H1 (cell line): ENCODE measurements around the gene CDH8. TPM values are rescaled to one million over a fixed set of nuclear protein-coding genes. Genes with fewer than 3 reads are reported as not detected.

ENCODE experiments used
- CTCF ChIA-PET: fragments of 300-600 bp; sonication (Branson Sonifier 250); formaldehyde crosslinking; loops from one replicate; lab custom pipeline; 2021; ENCODE audit not compliant: partially characterized antibody; lab: Charles Lee
- POLR2A ChIA-PET: fragments of 300-600 bp; sonication (Branson Sonifier 250); formaldehyde crosslinking; loops from one replicate; lab custom pipeline; 2021; ENCODE audit warnings: inconsistent platforms; ENCODE audit not compliant: partially characterized antibody; lab: Charles Lee
- DNase-seq, 2 experiments: peaks; one replicate each; pipeline versions ENCODE4 v3.0.0 to v3.0.0-alpha.2; 2010 to 2022; ENCODE audit warnings: low spot score in 2 of 2, low read depth in 1 of 2, mixed read lengths in 1 of 2
- FAIRE-seq: peaks from 2 replicates; lab custom pipeline; 2011; peaks lifted over from hg19 to GRCh38; lab: Jason Lieb, UNC
- H2AFZ ChIP-seq: 2 replicates; pipeline ENCODE4 v1.8.1; 2012; ENCODE audit warnings: low read length, inconsistent platforms
- H2AK5ac ChIP-seq: 2 replicates; pipeline ENCODE4 v1.6.1; 2013; ENCODE audit warnings: low read depth, low read length
- H2BK120ac ChIP-seq: replicated peaks from 2 replicates; pipeline ENCODE3; 2013; ENCODE audit warnings: low read depth, low read length, inconsistent platforms
- H2BK12ac ChIP-seq: 2 replicates; pipeline ENCODE4 v1.6.1; 2013; ENCODE audit warnings: low read depth, low read length
- H2BK15ac ChIP-seq: 2 replicates; pipeline ENCODE4 v1.6.1; 2013; ENCODE audit warnings: low read length
- H2BK20ac ChIP-seq: 2 replicates; pipeline ENCODE4 v1.6.1; 2013; ENCODE audit warnings: low read length
- H2BK5ac ChIP-seq: 2 replicates; pipeline ENCODE4 v1.6.1; 2013; ENCODE audit warnings: low read depth, low read length
- H3K14ac ChIP-seq: 2 replicates; pipeline ENCODE4 v1.6.1; 2013; ENCODE audit warnings: inconsistent platforms; ENCODE audit not compliant: insufficient read length
- H3K18ac ChIP-seq: 2 replicates; pipeline ENCODE4 v1.6.1; 2013; ENCODE audit warnings: low read length; ENCODE audit errors: extremely low read depth
- H3K23ac ChIP-seq: 2 replicates; pipeline ENCODE4 v1.6.1; 2013; ENCODE audit warnings: inconsistent platforms; ENCODE audit not compliant: insufficient read length
- H3K23me2 ChIP-seq: 2 replicates; pipeline ENCODE4 v1.6.1; 2013; ENCODE audit warnings: low read depth, low read length
- H3K27ac ChIP-seq: 2 replicates; pipeline ENCODE4 v1.6.1; 2011; ENCODE audit warnings: low read depth, low read length, inconsistent platforms
- H3K27me3 ChIP-seq, 4 experiments: replicated peaks in 1 of 4; 1 replicate in 1 of 4; 2 replicates in 3 of 4; pipeline versions ENCODE4 v1.6.1 to v1.8.1; 2011 to 2013; ENCODE audit warnings: low read length in 3 of 4, mild to moderate bottlenecking in 3 of 4, inconsistent platforms in 2 of 4, mixed read lengths in 2 of 4, moderate library complexity in 1 of 4; ENCODE audit not compliant: control insufficient read depth in 3 of 4, insufficient read depth in 3 of 4; ENCODE audit errors: extremely low read depth in 1 of 4
- H3K36me3 ChIP-seq, 4 experiments: 2 replicates each; pipeline versions ENCODE4 v1.6.1 to v1.8.1; 2011 to 2013; ENCODE audit warnings: mild to moderate bottlenecking in 4 of 4, low read length in 3 of 4, moderate library complexity in 2 of 4, control low read depth in 1 of 4, inconsistent platforms in 1 of 4; ENCODE audit not compliant: insufficient read depth in 4 of 4, control insufficient read depth in 2 of 4
- H3K4ac ChIP-seq: replicated peaks from 2 replicates; pipeline ENCODE3; 2013; ENCODE audit warnings: low read length, low read depth, mixed read lengths, inconsistent platforms; ENCODE audit not compliant: insufficient read length
- H3K4me1 ChIP-seq, 4 experiments: replicated peaks in 1 of 4; 1 replicate in 1 of 4; 2 replicates in 3 of 4; pipeline versions ENCODE4 v1.6.1 to v1.8.1; 2011 to 2013; ENCODE audit warnings: low read length in 3 of 4, inconsistent platforms in 2 of 4, mixed read lengths in 1 of 4; ENCODE audit not compliant: insufficient read depth in 4 of 4, control insufficient read depth in 3 of 4
- H3K4me2 ChIP-seq, 2 experiments: 2 replicates each; pipeline versions ENCODE4 v1.6.1 to v1.8.1; 2011 to 2013; ENCODE audit warnings: low read depth in 2 of 2, low read length in 2 of 2, control low read depth in 1 of 2, inconsistent platforms in 1 of 2, mild to moderate bottlenecking in 1 of 2; ENCODE audit not compliant: insufficient read depth in 1 of 2
- H3K4me3 ChIP-seq, 4 experiments: fragments of 200-600, 300-600 bp in 1 of 4; sonication (generic), shearing (Covaris generic), sonication (Bioruptor Twin) in 1 of 4; 2 replicates each; pipeline versions ENCODE4 v1.5.1 to v1.8.1; 2011 to 2016; ENCODE audit warnings: low read length in 4 of 4, low read depth in 3 of 4, control low read depth in 2 of 4, inconsistent platforms in 2 of 4, mild to moderate bottlenecking in 2 of 4, mixed read lengths in 1 of 4, moderate library complexity in 1 of 4; ENCODE audit not compliant: insufficient read depth in 2 of 4; ENCODE audit errors: extremely low read depth in 1 of 4
- H3K56ac ChIP-seq: replicated peaks from 2 replicates; pipeline ENCODE3; 2013; ENCODE audit warnings: low read depth, mild to moderate bottlenecking, mixed read lengths, low read length, inconsistent platforms; ENCODE audit not compliant: insufficient read length
- H3K79me1 ChIP-seq: 2 replicates; pipeline ENCODE4 v1.6.1; 2013; ENCODE audit warnings: low read depth, low read length, control low read depth
- H3K79me2 ChIP-seq, 2 experiments: 2 replicates each; pipeline versions ENCODE4 v1.6.1 to v1.8.1; 2012 to 2013; ENCODE audit warnings: low read length in 2 of 2, mild to moderate bottlenecking in 2 of 2, inconsistent platforms in 1 of 2; ENCODE audit not compliant: insufficient read depth in 2 of 2, control insufficient read depth in 1 of 2
- H3K9ac ChIP-seq, 4 experiments: replicated peaks in 1 of 4; 1 replicate in 1 of 4; 2 replicates in 3 of 4; pipeline versions ENCODE4 v1.6.1 to v1.8.1; 2011 to 2013; ENCODE audit warnings: low read depth in 3 of 4, low read length in 3 of 4, control low read depth in 2 of 4, mild to moderate bottlenecking in 2 of 4, moderate library complexity in 2 of 4, inconsistent platforms in 1 of 4; ENCODE audit errors: extremely low read depth in 1 of 4
- H3K9me3 ChIP-seq, 2 experiments: 2 replicates each; pipeline versions ENCODE4 v1.6.1 to v1.8.1; 2012 to 2013; ENCODE audit warnings: mild to moderate bottlenecking in 2 of 2, moderate library complexity in 2 of 2, control low read depth in 1 of 2, inconsistent platforms in 1 of 2, low read depth in 1 of 2, low read length in 1 of 2, mixed read lengths in 1 of 2; ENCODE audit not compliant: insufficient read depth in 2 of 2
- H4K20me1 ChIP-seq, 2 experiments: replicated peaks in 1 of 2; 2 replicates each; pipeline versions ENCODE3 to v1.8.1; 2011 to 2013; ENCODE audit warnings: inconsistent platforms in 2 of 2, low read length in 2 of 2, mild to moderate bottlenecking in 1 of 2; ENCODE audit not compliant: insufficient read depth in 2 of 2, control insufficient read depth in 1 of 2
- H4K5ac ChIP-seq: 2 replicates; pipeline ENCODE4 v1.6.1; 2013; ENCODE audit warnings: low read length, low read depth, mixed read lengths, inconsistent platforms; ENCODE audit not compliant: insufficient read length
- H4K8ac ChIP-seq: 2 replicates; pipeline ENCODE4 v1.8.0; 2013; ENCODE audit warnings: mild to moderate bottlenecking, moderate library complexity, low read length, inconsistent platforms; ENCODE audit not compliant: insufficient read depth; ENCODE audit errors: extremely low read depth
- H4K91ac ChIP-seq: replicated peaks from 2 replicates; pipeline ENCODE3; 2013; ENCODE audit warnings: low read length, mixed read lengths, inconsistent platforms; ENCODE audit not compliant: insufficient read length
- ATF3 ChIP-seq: IDR thresholded peaks from 2 replicates; pipeline ENCODE4 v1.6.1; 2011; ENCODE audit warnings: low read depth, mild to moderate bottlenecking, low read length; ENCODE audit not compliant: insufficient read depth
- BRCA1 ChIP-seq: IDR thresholded peaks from 2 replicates; pipeline ENCODE4 v1.6.1; 2012; ENCODE audit warnings: low read depth, low read length, improper control_type of control experiment
- CEBPB ChIP-seq: IDR thresholded peaks from 2 replicates; pipeline ENCODE4 v1.6.1; 2012; ENCODE audit warnings: low read depth, low read length
- E2F6 ChIP-seq: IDR thresholded peaks from 2 replicates; pipeline ENCODE4 v1.6.1; 2012; ENCODE audit warnings: inconsistent platforms
- GTF2F1 ChIP-seq: IDR thresholded peaks from 2 replicates; pipeline ENCODE4 v1.6.1; 2012; ENCODE audit warnings: low read depth, low read length, improper control_type of control experiment, borderline replicate concordance
- JUN ChIP-seq: IDR thresholded peaks from 2 replicates; pipeline ENCODE4 v1.6.1; 2011; ENCODE audit warnings: low read depth, mild to moderate bottlenecking, improper control_type of control experiment, low read length
- JUND ChIP-seq: IDR thresholded peaks from 2 replicates; pipeline ENCODE4 v1.6.1; 2011; ENCODE audit warnings: mild to moderate bottlenecking, improper control_type of control experiment, low read length
- KDM1A ChIP-seq: fragments of 200-600, 300-600 bp; sonication (generic); IDR thresholded peaks from 2 replicates; pipeline ENCODE4 v1.7.1; 2016; ENCODE audit warnings: mild to moderate bottlenecking, low read length, borderline replicate concordance
- MAFK ChIP-seq: IDR thresholded peaks from 2 replicates; pipeline ENCODE4 v1.6.1; 2012; ENCODE audit warnings: low read depth, mild to moderate bottlenecking, improper control_type of control experiment, low read length
- NRF1 ChIP-seq: IDR thresholded peaks from 2 replicates; pipeline ENCODE4 v1.6.1; 2011; ENCODE audit warnings: mild to moderate bottlenecking, low read depth, low read length, improper control_type of control experiment
- SIN3A ChIP-seq, 2 experiments: IDR thresholded peaks in 1 of 2; conservative IDR thresholded peaks in 1 of 2; 2 replicates each; pipeline ENCODE4 v1.6.1; 2011 to 2012; ENCODE audit warnings: low read length in 2 of 2, improper control_type of control experiment in 1 of 2, low read depth in 1 of 2, mild to moderate bottlenecking in 1 of 2
- SP2 ChIP-seq: IDR thresholded peaks from 2 replicates; pipeline ENCODE4 v1.6.1; 2012; ENCODE audit warnings: mild to moderate bottlenecking, low read length, inconsistent platforms
- TAF1 ChIP-seq: IDR thresholded peaks from 2 replicates; pipeline ENCODE4 v1.6.1; 2011; ENCODE audit warnings: mild to moderate bottlenecking, low read depth, low read length
- TBP ChIP-seq: IDR thresholded peaks from 2 replicates; pipeline ENCODE4 v1.6.1; 2011; ENCODE audit warnings: low read depth, low read length, improper control_type of control experiment
- WGBS, 2 experiments: shearing (Covaris generic) in 1 of 2; methylation state at CpG; one replicate each; pipeline versions ENCODE4 v1.1.6 to v1.1.7; 2013 to 2015; ENCODE audit warnings: low lambda C conversion rate in 2 of 2, mixed read lengths in 2 of 2, inconsistent platforms in 1 of 2, low coverage in 1 of 2, missing lambda C conversion rate in 1 of 2; ENCODE audit not compliant: insufficient replicate concordance in 2 of 2, insufficient coverage in 1 of 2, insufficient read length in 1 of 2; ENCODE audit errors: extremely low coverage in 1 of 2, missing lambda C conversion rate in 1 of 2; 5-methylcytosine and 5-hydroxymethylcytosine counted together
- polyA plus RNA-seq, 7 experiments: library from polyadenylated mRNA; depleted of rRNA in 3 of 7; stranded (reverse) in 5 of 7; unstranded in 2 of 7; fragments of >200 nt in 5 of 7; fragments of 200-250 nt in 2 of 7; gene quantifications; 1 replicate in 5 of 7; 2 replicates in 1 of 7; 4 replicates in 1 of 7; pipeline versions ENCODE4 v1.2.1 to v1.2.3, GENCODE V29; 2011 to 2013; ENCODE audit warnings: missing spikeins in 2 of 7, mixed read lengths in 2 of 7
- total RNA-seq: library from RNA; stranded (reverse); fragmentation: NEBNext Ultra II Directional; extraction: Animal tissue kit (Norgen Biotek cat#: 25700); gene quantifications from 2 replicates; pipeline ENCODE4 v1.2.1, GENCODE V29; 2021

CDH8 gene
- total and polyA plus RNA-seq, 2 of the 8 experiments (the other 6 are each of a cell fraction or from before 2014, with no cell fraction given), result 7.7 to 8.4 TPM

- no peak overlapping the region for H2BK12ac ChIP-seq
- ChIA-PET POLR2A (no interaction called here), CTCF (interaction anchor here (0.5 to 4.6 kb wide), 4 partner anchors 11 to 47 kb away, joined by 3 to 41 read pairs (median 8); no protein-coding TSS in a partner anchor)
- H3K9me3 ChIP-seq, result no peaks in the 10 kb centered on the region
- no peaks in the 10 kb centered on the region; the same call in 1 of the 2 replicates for H3K23me2 ChIP-seq
- H4K91ac ChIP-seq, result no peak overlapping the region
- no peaks in the 10 kb centered on the region for H4K20me1 ChIP-seq
- WGBS, 2 experiments, result 88% methylated on average over 1 of the region's 1 CpG; no CpG with 5 or more reads in 1 of the 2 experiments
- no peaks in the 10 kb centered on the region for H3K79me1 ChIP-seq
- H3K27ac ChIP-seq, result no peak overlapping the region
- H3K27me3 ChIP-seq, result no peaks in the 10 kb centered on the region
- no peak for FAIRE-seq
- H2AFZ ChIP-seq, result no peak overlapping the region
- no peak overlapping the region for H2AK5ac ChIP-seq
- DNase-seq, result no peak
- H4K5ac ChIP-seq, result no peak overlapping the region
- H2BK20ac ChIP-seq, result no peak overlapping the region
- H2BK120ac ChIP-seq, result no peak overlapping the region
- no peak overlapping the region for H3K4me2 ChIP-seq
- no peak overlapping the region for H4K8ac ChIP-seq
- no peak overlapping the region for H3K23ac ChIP-seq
- H3K4ac ChIP-seq, result no peak overlapping the region
- no peaks in the 10 kb centered on the region for H3K36me3 ChIP-seq
- peaks cover 0 to 6% (median 1%) of the 10 kb centered on the region in 4 experiments; a peak in 3 of 7 replicates for H3K4me1 ChIP-seq
- H3K14ac ChIP-seq, result no peak overlapping the region
- H3K18ac ChIP-seq, result no peak overlapping the region
- no peak overlapping the region for H2BK5ac ChIP-seq
- no peaks in the 10 kb centered on the region for H3K79me2 ChIP-seq
- H3K9ac ChIP-seq, result no peak overlapping the region
- no peak overlapping the region for H3K56ac ChIP-seq
- no peak overlapping the region for H2BK15ac ChIP-seq
- H3K4me3 ChIP-seq, result no peak overlapping the region
- TF ChIP-seq JUND, result no peak
- no peak for TF ChIP-seq GTF2F1
- TF ChIP-seq JUN, result no peak
- TF ChIP-seq SIN3A (conservative IDR thresholded peaks at IDR 0.05 in 1 of 2, IDR thresholded peaks at IDR 0.05 in 1 of 2; ENCODE audit: low read depth in 1 of 2, low read length in 2 of 2), result no peak
- no peak for TF ChIP-seq TAF1
- TF ChIP-seq E2F6, result no peak
- no peak for TF ChIP-seq TBP
- no peak for TF ChIP-seq NRF1
- TF ChIP-seq SP2, result no peak
- TF ChIP-seq KDM1A, result no peak
- TF ChIP-seq ATF3, result no peak
- no peak for TF ChIP-seq CEBPB
- no peak for TF ChIP-seq MAFK
- no peak for TF ChIP-seq BRCA1
Observed at GRCh38 chr16:62067182-62067581, 30.9 kb upstream of the CDH8 start.
